ENCODE measurements around the gene DUS2.
A peak's percentile ranks its signal among the peaks of the same experiment; 100 is the strongest.

DUS2 gene

DNA sequence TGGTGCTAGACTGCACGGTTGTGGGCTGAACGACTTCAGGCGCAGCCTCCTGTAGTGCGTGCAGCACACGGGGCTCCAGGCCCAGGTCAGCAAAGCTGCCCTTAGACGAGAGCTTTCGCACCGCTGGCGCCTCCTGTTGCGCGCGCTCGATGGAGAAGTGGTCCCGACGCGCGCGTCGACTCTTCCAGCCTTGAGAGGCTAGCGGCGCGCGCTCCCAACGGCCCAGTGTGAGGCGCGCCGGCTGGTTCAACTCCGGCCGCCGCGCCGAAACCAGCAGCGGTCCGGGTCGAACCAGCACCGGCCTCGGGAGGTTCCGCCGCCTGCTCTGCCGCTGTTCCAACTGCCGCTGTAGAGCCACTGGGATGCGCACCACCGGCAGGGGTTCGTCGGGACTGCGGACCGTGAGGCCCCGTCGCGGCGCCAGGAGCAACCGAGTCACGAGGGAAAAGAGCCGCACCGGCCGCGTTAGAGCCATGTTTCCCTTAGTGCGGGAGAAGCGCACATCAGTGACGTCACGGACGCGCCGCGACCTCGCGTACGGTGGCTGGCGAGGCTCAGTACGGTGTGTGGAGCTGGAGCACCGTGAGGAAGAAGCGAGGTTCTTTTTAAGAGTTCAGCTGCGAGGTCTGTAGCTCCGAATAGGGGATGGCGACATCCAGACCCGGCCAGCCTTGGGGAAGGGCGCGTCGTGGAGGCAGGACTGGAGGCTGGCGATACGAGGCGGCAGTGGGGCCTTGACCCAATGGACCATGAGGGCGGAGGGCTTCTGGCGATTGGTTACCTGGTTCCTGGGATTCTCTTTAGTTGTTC lies at the start of gene DUS2, which contains the start of gene DDX28:
Gene DUS2, plus strand, starts transcription at position 557 of the 810 bp plus-strand sequence. CDS start 14,740 bp downstream, outside the sequence.
Gene DDX28, minus strand, starts transcription at position 505 of the 810 bp plus-strand sequence. Its CDS starts 30 bp downstream, at position 475.
- Histone ChIP-seq H3K4me3 (peak within 1 kb of the TSS; percentile 74 to 96 (median 85)), H3K27ac (peak within 1 kb of the TSS; percentile 78 to 98 (median 92))

DNA sequence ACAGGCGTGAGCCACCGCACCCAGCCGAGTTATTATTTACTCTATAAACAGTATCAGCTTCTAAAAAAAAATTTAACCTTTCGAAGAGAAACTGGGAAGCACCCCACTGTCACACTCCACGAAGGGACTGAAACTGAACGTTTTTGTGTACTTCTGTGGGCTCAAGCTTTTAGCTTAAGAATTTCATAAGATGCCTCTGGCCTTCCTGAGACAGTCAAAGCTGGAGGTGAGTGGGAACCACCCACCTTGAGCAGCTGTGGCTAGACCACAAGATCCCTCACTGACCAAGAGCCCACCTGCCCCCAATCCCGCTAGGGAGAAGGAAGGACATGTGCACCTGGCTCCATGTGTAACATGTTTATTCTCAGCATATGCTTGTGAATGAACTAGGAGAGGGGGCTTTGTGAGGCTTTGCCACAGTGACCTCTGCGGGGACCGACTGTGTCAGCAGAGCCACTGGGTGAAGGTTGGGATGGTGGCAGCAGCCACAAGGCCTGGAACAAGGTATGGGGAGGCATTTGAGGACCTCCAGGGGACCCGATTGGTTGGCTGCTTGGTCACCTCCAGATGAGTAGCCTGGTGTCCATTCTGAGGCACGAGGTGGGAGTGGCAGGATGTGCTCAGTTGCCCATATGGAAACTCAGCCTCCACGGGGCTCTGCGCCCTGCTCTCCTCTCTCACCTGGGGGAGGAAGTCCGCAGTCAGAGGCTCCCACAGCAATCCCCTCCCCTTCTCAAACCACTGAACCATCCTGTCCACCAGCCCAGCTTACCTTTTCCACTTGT lies 47.6 kb upstream of the DUS2 start:
- Histone ChIP-seq H3K4me3 (no peak overlapping the region), H3K27ac (no peak overlapping the region)

DNA sequence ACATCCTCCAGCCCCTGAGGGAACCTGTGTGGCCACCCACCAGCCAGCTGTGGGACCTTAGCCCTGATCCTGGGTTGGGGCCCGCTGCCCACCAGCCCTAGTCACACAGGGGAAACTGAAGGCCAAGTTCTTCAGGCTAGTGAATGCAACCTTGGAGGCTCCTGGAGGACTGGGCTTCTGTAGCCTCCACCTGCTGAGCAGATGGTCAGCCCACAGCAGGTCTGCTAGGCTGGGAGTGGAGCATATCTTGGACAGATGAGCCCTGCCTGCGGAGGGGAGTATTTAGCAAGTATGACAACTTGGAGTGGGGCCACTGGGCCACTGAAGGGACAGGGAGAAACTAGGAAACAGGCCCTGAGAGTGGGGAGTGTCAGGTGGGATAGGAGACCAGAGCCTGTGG lies 46.9 kb upstream of the DUS2 start:
- Histone ChIP-seq H3K27ac (no peak overlapping the region), H3K4me3 (no peak overlapping the region)

DNA sequence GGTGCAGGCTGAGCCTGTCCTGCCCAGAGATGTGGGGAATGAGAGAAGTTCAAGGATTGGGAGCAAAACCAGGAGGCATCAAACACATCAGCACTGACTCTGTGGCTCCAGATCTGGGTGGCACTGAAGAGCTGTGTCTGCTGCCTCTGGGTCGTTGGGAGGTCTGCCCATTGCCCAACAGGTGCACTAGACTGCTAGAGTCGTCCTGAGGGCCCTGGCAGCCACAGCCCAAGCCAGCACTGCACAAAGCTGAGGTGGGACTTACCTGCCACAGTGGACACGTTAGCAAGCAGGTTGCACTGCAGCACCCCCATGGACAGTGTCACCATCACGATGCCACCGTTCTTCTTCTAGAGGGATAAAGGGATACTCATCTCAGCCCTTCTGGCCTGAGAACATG lies 46.1 kb upstream of the DUS2 start:
- Histone ChIP-seq H3K4me3 (no peak overlapping the region), H3K27ac (no peak overlapping the region)

DNA sequence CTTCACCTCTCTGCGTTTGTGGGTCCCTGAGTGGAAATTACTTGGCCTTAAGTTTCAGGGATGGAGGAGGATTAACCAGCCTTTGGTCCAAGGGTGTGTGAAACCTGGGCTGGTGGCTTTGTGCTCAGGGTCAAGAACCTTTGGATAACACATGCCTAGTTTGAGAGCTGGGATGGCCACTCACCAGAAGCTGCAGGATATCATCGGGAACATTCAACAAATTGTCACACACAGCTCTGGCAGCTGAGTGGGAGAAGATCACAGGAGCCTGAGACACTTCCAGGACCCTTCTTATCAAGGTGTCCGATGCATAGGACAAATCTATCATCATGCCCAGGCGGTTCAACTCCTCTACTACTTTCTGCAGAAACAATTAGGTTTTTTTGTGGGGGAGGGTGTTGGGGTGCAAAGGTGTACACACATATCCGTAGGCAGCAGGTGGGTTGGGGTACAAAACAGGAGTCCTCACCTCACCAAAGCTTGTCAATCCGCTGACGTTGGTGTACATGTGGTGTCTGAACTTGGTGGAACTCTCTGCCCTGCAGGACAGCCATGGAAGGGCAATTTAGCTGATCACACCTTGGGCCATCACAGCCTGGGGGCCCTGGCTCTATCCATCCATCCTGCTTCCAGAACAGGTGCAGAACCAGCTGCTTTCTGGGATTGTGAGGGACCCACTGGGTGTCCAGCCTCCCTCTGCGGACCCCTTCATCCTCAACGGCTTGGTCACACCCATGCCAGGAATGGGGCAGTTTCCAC lies 45.4 kb upstream of the DUS2 start:
- Histone ChIP-seq H3K27ac (no peak overlapping the region), H3K4me3 (no peak overlapping the region)

DNA sequence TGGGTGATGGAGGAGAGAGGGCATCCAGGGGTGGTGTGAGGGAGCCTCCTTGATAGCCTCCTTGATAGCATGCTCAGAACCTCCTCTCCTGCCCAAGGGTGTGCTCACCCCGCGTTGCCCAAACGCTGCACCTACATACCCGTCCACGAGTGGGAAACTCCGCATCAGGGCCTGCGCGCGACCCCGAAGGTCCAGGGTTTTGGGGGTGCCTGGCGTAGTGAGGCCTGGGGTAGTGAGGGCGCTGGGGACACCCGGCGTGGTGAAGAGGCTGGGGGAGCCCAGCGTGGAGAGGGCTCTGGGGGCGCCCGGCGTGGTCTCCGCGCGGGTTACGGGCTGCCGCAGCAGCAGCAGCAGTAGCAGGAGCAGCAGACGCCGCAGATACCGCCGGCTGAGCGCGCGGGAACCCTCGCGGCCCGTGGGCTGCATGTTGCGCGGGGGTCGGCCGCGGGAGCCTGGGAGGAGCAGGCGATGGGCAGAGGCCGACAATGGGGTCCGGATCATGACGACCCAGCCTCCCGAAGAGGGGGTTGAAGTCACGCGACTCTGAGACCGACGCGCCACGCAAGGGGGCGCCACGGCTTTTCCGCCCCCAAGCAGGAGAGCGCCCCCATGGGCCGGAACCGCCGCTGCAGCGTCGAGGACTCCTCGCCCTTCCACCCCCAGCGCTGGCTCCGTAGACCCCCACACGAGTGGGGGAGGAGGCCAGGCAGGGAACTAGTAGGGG lies 43.0 kb upstream of the DUS2 start, which contains the start of gene DPEP3:
Gene DPEP3, minus strand, starts transcription at position 545 of the 724 bp plus-strand sequence. Its CDS starts 119 bp downstream, at position 426.
- Histone ChIP-seq H3K4me3 (no peak within 1 kb of the TSS), H3K27ac (no peak within 1 kb of the TSS)

DNA sequence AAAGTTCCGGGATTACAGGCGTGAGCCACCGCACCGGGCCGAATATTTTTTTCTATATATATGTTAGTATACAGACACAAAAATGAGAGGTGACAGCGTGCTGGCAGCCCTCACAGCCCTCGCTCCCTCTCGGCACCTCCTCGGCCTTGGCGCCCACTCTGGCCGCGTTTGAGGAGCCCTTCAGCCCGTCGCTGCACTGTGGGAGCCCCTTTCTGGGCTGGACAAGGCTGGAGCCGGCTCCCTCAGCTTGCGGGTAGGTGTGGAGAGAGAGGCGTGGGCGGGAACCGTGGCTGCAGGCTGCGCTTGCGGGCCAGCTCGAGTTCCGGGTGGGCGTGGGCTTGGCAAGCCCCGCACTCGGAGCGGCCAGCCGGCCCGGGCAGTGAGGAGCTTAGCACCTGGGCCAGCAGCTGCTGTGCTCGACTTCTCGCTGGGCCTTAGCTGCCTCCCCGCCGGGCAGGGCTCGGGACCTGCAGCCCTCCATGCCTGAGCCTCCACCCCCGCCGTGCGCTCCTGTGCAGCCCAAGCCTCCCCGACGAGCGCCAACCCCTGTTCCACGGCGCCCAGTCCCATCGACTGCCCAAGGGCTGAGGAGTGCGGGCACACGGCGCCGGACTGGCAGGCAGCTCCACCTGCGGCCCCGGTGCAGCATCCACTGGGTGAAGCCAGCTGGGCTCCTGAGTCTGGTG lies 40.9 kb upstream of the DUS2 start:
- Histone ChIP-seq H3K27ac (no peak overlapping the region), H3K4me3 (no peak overlapping the region)

DNA sequence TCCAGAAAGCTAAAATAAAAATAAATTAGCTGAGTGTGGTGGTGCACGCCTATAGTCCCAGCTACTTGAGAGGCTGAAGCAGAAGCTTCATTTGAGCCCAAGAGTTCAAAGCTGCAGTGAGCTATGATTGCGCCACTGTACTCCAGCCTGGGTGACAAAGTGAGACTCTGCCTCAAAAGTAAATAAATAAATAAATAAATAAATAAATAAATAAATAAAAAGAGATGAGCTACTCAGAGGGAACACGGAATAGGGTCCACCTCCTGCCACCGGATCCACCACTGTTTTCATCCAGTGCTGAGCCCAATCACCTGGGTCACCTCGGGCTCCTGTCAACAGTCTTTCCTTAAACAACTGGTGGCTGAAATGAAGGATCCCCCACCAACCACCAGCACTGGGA lies 36.1 kb upstream of the DUS2 start:
- Histone ChIP-seq H3K27ac (no peak overlapping the region), H3K4me3 (no peak overlapping the region)

DNA sequence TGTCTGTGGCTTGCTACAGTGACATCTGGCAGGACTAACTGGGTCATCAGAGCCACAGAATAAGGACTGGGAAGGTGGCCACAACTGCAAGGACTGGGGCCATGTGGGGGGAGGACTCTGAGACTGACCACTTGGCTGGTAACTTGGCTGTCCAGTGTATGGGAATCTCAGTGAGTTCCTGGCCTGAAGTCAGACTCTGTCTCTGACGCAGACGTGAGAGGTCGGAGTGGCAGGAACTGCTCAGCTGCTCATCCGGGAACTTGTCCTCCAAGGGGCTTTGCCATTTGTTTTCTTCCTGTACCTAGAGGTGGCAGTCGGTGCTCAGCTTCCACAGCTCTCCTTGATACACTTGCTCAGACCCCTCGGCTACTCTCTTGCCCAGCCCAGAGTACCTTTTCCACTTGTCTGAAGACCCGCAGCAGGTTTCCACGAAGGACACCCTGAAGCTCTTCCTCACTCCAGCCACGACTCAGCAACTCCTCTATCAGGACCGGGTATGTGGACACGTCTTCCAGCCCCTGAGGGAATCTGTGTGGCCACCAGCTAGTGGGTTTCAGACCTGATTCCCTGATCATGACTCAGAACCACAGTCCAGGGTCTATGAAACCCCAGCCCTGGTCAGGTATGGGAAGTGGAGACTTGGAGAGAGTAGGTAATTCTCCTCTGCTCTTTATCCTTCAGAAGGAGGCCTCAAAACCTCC lies 35.5 kb upstream of the DUS2 start:
- H3K4me3 ChIP-seq: no peak overlapping the region
- H3K27ac ChIP-seq: no peak overlapping the region

DNA sequence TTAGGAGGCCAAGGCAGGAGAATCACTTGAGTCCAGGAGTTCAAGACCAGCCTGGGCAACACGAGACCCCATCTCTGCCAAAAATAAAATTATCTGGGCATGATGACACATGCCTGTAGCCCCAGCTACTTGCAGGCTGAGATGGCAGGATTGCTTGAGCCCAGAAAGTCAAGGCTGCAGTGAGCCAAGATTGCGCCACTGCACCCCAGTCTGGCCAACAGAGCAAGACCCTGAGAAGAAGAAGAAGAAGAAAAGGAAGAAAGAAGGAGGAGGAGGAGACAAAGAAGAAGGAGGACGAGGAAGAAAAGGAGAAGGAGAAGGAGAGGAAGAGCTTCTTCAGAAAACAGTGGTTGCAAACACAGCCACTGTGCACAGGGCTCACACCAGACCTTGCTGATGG lies 34.4 kb upstream of the DUS2 start:
- no peak overlapping the region for H3K27ac ChIP-seq
- H3K4me3 ChIP-seq: no peak overlapping the region

DNA sequence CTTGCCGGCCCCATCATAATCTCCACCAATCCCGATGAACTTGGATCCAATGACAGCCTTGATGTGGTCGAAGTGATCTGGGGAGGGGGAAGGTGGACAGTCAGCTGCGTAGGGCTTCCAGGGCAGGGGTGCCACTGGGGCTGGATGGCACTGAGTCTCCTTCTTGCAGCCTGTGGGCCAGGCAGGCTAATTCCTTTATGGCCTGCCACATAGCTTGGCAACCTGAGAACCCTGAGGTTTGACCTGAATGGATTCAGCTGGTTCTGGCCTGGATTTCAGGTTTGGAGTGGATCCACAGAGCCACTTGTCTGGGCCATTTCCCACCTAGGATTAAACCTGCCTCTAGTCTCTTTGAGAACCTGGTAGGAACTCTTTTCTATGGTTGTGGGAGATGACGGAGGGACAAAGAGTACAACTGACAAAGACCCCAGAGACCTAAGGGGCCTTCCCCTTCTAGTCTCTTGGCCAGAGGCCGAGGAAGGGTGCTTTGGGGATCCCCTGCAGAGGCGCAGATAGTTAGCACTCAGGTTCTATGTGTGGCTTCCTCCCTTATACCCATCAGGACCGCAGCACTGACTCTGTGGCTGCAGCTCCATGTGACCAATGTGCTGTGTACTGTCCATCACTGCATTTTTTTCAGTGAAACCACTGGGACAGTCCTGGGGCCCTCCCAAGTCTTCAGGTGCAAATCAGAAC lies 33.6 kb upstream of the DUS2 start:
- H3K4me3 ChIP-seq: no peak overlapping the region
- no peak overlapping the region for H3K27ac ChIP-seq

DNA sequence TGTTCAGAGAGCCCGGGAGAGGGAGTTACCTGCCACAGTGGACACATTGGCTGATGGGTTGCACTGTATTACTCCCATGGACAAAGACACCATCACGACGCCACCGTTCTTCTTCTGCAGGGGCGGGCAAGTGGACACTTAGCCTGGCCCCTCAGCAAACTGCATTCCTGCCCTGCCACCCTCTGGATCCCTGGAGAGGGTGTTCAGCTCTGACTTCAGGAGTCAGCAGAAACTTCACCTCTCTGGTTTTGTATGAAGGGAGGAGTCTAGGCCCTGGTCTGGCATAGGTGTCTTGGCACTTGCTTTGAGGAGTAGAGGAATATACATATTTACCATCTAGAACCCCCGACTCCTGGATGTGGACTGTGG lies 33.1 kb upstream of the DUS2 start:
- no peak overlapping the region for H3K4me3 ChIP-seq
- no peak overlapping the region for H3K27ac ChIP-seq

DNA sequence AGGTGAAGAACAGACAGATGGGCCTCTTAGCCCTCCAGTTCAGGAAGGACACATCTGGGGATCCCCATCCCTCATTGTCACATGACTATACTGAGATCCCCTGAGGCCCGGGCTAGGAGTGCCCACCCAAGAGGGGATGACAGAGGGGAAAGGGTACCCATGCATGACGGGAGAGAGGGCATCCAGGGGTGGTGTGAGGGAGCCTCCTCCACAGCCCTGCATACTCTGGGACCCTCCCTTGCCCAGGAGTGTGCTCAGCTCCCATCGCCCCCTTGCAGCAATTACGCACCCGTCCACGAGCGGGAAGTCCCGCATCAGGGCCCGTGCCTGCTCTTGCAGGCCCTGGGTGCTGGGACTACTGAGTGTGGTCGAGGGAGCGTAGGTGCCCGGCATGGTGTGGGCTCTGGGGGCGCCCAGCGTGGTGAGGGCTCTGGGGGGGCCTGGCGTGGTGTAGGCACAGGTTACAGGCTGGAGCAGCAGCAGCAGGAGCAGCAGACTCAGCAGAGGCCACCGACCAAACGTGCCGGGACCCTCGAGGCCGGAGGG lies 30.4 kb upstream of the DUS2 start:
- Histone ChIP-seq H3K27ac (peak overlapping the region in 14 of 21 experiments; percentile 72 to 86 (median 80)), H3K4me3 (peak overlapping the region in 1 of 7 experiments; percentile 22)

DNA sequence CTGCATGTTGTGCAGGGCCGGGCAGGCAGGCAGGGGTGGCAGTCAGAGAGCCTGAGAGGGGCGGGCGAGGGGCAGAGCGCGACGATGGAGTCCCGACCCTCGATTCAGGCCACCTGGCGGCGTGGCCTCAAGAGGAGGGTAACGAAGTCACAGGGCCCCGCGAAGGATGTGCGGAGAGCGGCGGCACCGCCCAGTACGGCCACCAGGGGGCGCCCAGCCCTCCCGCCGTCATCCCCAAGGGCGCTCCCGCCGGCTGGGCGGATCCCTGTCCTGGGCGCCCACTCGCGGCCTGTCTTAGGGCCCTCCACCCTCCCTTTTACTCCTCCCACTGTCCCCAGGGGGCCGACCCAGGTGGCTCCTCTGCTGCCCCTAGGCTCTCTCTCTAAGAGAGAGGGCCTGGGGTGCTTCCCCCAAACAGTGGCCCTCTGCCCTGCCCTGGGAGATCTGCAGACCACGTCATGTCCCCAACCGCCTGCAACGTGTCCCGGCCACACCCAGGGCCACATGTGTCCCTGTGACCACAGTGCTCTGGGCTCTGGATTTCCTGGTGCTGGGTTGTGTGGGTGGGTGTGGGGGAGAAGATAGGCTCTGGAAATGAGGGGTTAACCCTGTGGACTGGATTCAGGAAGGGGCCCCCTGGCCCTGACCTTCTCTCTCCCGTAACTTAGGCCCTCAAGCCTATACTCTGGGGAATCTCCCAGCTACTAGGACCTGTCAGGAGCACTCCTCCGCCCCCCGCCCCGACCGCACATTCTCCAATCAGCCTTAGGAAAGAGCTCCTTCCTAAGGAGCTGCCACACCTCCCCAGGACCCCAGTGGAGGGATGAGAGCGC lies 29.7 kb upstream of the DUS2 start:
- Histone ChIP-seq H3K4me3 (peak overlapping the region in 5 of 7 experiments; percentile 16 to 32 (median 22)), H3K27ac (peak overlapping the region in 20 of 21 experiments; percentile 21 to 86 (median 78))

DNA sequence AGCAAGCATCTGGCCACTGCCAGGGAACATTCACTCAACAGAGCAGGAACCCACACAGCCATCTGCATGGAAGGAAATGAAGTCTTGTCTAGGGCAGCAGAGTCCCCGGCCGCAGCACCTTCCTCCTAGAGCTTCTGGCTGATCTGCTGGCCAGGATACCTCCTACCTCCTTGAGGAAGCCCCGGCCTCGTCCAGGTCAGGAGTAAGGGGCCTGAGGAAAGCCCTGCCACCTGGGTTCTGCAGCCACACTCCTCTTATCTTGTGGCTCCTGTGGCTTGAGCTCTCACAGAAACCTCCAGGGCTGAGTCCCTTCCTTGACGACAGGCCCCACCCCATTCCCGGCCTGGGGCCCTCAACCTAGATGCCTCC lies 29.1 kb upstream of the DUS2 start:
- H3K4me3 ChIP-seq: peak overlapping the region in 2 of 7 experiments; percentile 22 to 32

DNA sequence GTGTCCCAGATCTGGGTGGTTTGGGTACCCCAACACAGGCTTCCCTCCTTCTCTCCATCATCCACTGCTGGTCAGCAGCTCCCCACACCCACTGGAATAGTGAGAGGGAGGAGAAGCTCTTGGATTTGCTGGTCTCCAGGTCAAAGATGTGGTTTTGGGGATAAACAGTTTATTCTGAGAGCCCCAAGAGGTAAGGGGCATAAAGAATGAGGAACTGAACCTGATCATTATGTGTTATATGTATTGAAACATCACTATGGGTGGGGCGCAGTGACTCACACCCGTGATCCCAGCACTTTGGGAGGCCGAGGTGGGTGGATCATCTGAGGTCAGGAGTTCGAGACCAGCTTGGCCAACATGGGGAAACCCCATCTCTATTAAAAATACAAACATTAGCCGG lies 27.7 kb upstream of the DUS2 start:
- Histone ChIP-seq H3K4me3 (no peak overlapping the region), H3K27ac (peak overlapping the region in 3 of 21 experiments; percentile 36 to 47 (median 37))

More for the DNA sequence above, 29.1 kb upstream of the DUS2 start:
- peak overlapping the region in 20 of 21 experiments; percentile 21 to 86 (median 78) for H3K27ac ChIP-seq

Measured in skin epidermis (tissue), 12 donors.